HG02678 (cell line): ENCODE measurements around the gene DGKZ.

Source experiments
- ATAC-seq: cut with Tn5 transposase; IDR thresholded peaks from one replicate; pipeline ENCODE4 v1.9.1; 2021; ENCODE audit warnings: mild to moderate bottlenecking, moderate library complexity; ENCODE audit not compliant: unreplicated experiment

The DGKZ gene

GRCh38 chr11:46391186-46391577 lies 43.9 kb downstream of the DGKZ start:
- ATAC-seq: no peak

- no peak for ATAC-seq
Observed at GRCh38 chr11:46391578-46392420, 44.5 kb downstream of the DGKZ start, which contains the start of gene CHRM4. CHRM4 (minus strand) TSS chr11:46391776; CDS start chr11:46386557, 5,219 bp downstream.

- ATAC-seq: peak; percentile 70
Observed at GRCh38 chr11:46392421-46393230, 45.4 kb downstream of the DGKZ start.

- ATAC-seq: no peak
Observed at GRCh38 chr11:46393231-46393616, 46.0 kb downstream of the DGKZ start.

GRCh38 chr11:46393759-46394158 lies 46.5 kb downstream of the DGKZ start:
- ATAC-seq: no peak

GRCh38 chr11:46397526-46397925 lies 50.3 kb downstream of the DGKZ start:
- no peak for ATAC-seq

GRCh38 chr11:46402957-46403902 lies 56.0 kb downstream of the DGKZ start:
- ATAC-seq: no peak

- ATAC-seq: no peak
Observed at GRCh38 chr11:46404476-46405017, 57.3 kb downstream of the DGKZ start.

GRCh38 chr11:46407635-46408034 lies 60.4 kb downstream of the DGKZ start:
- no peak for ATAC-seq

- no peak for ATAC-seq
Observed at GRCh38 chr11:46408407-46408986, 61.2 kb downstream of the DGKZ start.

GRCh38 chr11:46410021-46410420 lies 62.8 kb downstream of the DGKZ start:
- ATAC-seq: no peak

- no peak for ATAC-seq
Observed at GRCh38 chr11:46413760-46414465, 66.7 kb downstream of the DGKZ start.

GRCh38 chr11:46414466-46414796 lies 67.2 kb downstream of the DGKZ start:
- ATAC-seq: no peak

- no peak for ATAC-seq
Observed at GRCh38 chr11:46414879-46415278, 67.6 kb downstream of the DGKZ start.

- no peak for ATAC-seq
Observed at GRCh38 chr11:46417711-46418110, 70.4 kb downstream of the DGKZ start.

- ATAC-seq: no peak
Observed at GRCh38 chr11:46418751-46419150, 71.5 kb downstream of the DGKZ start.

- no peak for ATAC-seq
Observed at GRCh38 chr11:46420513-46420912, 73.2 kb downstream of the DGKZ start.

GRCh38 chr11:46421257-46421880 lies 74.1 kb downstream of the DGKZ start:
- ATAC-seq: no peak

- no peak for ATAC-seq
Observed at GRCh38 chr11:46422588-46422987, 75.3 kb downstream of the DGKZ start.
